GM20000 (cell line): ENCODE results near the gene GNPNAT1.

ENCODE experiments used
- DNase-seq: peaks from one replicate; pipeline ENCODE4 v3.0.0; 2012; ENCODE audit warnings: low spot score
- CTCF ChIP-seq: IDR thresholded peaks from 2 replicates; pipeline ENCODE4 v1.5.1; 2012; ENCODE audit warnings: mild to moderate bottlenecking, control low read depth; ENCODE audit errors: extremely low read depth, missing control alignments

Gene GNPNAT1

GRCh38 chr14:52791223-52792096, at the start of gene GNPNAT1:
Gene GNPNAT1, minus strand, starts transcription at chr14:52791607. Its CDS starts 6,957 bp downstream, at chr14:52784650.
- DNase-seq = peak; percentile 95
- TF ChIP-seq CTCF = no peak

GRCh38 chr14:52840877-52841276, 49.5 kb upstream of the GNPNAT1 start:
- peak; percentile 12 for DNase-seq

GRCh38 chr14:52837451-52837850, 46.0 kb upstream of the GNPNAT1 start:
- TF ChIP-seq CTCF = no peak
- DNase-seq = no peak

More at GRCh38 chr14:52840877-52841276, 49.5 kb upstream of the GNPNAT1 start:
- TF ChIP-seq CTCF = no peak

- no peak for TF ChIP-seq CTCF
- no peak for DNase-seq
These were observed 44.7 kb upstream of the GNPNAT1 start for GRCh38 chr14:52836063-52836462.

- no peak for DNase-seq
- no peak for TF ChIP-seq CTCF
These were observed 43.9 kb upstream of the GNPNAT1 start for GRCh38 chr14:52835122-52835903.

- DNase-seq = no peak
- no peak for TF ChIP-seq CTCF
These were observed 43.0 kb upstream of the GNPNAT1 start for GRCh38 chr14:52834440-52834842.

GRCh38 chr14:52833891-52834290, 42.5 kb upstream of the GNPNAT1 start:
- no peak for DNase-seq
- no peak for TF ChIP-seq CTCF
